ENCODE results near the gene FOXI1.

The FOXI1 gene

GRCh38 chr5:170147051-170147752 lies 41.5 kb downstream of the FOXI1 start:
- no peak overlapping the region for H3K4me3 ChIP-seq (ENCODE audit: low read length)
- no peak for TF ChIP-seq ZNF274 (IDR thresholded peaks at IDR 0.05; ENCODE audit: low read depth, low read length)

- no peak overlapping the region for H3K4me3 ChIP-seq (ENCODE audit: low read length)
- TF ChIP-seq ZNF274 (IDR thresholded peaks at IDR 0.05; ENCODE audit: low read depth, low read length) = no peak
These were observed 42.1 kb downstream of the FOXI1 start for GRCh38 chr5:170147753-170148264.

- TF ChIP-seq ZNF274 (IDR thresholded peaks at IDR 0.05; ENCODE audit: low read depth, low read length) = no peak
- H3K4me3 ChIP-seq (ENCODE audit: low read length) = no peak overlapping the region
These were observed 42.9 kb downstream of the FOXI1 start for GRCh38 chr5:170148430-170149205.

- TF ChIP-seq ZNF274 (IDR thresholded peaks at IDR 0.05; ENCODE audit: low read depth, low read length) = no peak
- no peak overlapping the region for H3K4me3 ChIP-seq (ENCODE audit: low read length)
These were observed 43.5 kb downstream of the FOXI1 start for GRCh38 chr5:170149206-170149515.

GRCh38 chr5:170150713-170151096 lies 45.0 kb downstream of the FOXI1 start:
- H3K4me3 ChIP-seq (ENCODE audit: low read length) = no peak overlapping the region
- TF ChIP-seq ZNF274 (IDR thresholded peaks at IDR 0.05; ENCODE audit: low read depth, low read length) = no peak

- no peak overlapping the region for H3K4me3 ChIP-seq (ENCODE audit: low read length)
- TF ChIP-seq ZNF274 (IDR thresholded peaks at IDR 0.05; ENCODE audit: low read depth, low read length) = no peak
These were observed 45.6 kb downstream of the FOXI1 start for GRCh38 chr5:170151097-170151831.

GRCh38 chr5:170152767-170153166 lies 47.1 kb downstream of the FOXI1 start:
- H3K4me3 ChIP-seq (ENCODE audit: low read length) = no peak overlapping the region
- TF ChIP-seq ZNF274 (IDR thresholded peaks at IDR 0.05; ENCODE audit: low read depth, low read length) = no peak

GRCh38 chr5:170154297-170154696 lies 48.6 kb downstream of the FOXI1 start:
- no peak overlapping the region for H3K4me3 ChIP-seq (ENCODE audit: low read length)
- no peak for TF ChIP-seq ZNF274 (IDR thresholded peaks at IDR 0.05; ENCODE audit: low read depth, low read length)

- no peak for TF ChIP-seq ZNF274 (IDR thresholded peaks at IDR 0.05; ENCODE audit: low read depth, low read length)
- H3K4me3 ChIP-seq (ENCODE audit: low read length) = no peak overlapping the region
These were observed 49.0 kb downstream of the FOXI1 start for GRCh38 chr5:170154744-170155143.

GRCh38 chr5:170155771-170156170 lies 50.1 kb downstream of the FOXI1 start:
- TF ChIP-seq ZNF274 (IDR thresholded peaks at IDR 0.05; ENCODE audit: low read depth, low read length) = no peak
- no peak overlapping the region for H3K4me3 ChIP-seq (ENCODE audit: low read length)

GRCh38 chr5:170159101-170159698 lies 53.5 kb downstream of the FOXI1 start:
- H3K4me3 ChIP-seq (ENCODE audit: low read length) = no peak overlapping the region
- no peak for TF ChIP-seq ZNF274 (IDR thresholded peaks at IDR 0.05; ENCODE audit: low read depth, low read length)

Data from GM08714 (cell line).